Coronary artery (tissue), 2 donors: ENCODE measurements around the gene GABRR1.

Experiments used
- DNase-seq: peaks from one replicate; pipeline ENCODE4 v3.0.0-alpha.2; 2017; ENCODE audit warnings: low spot score
- H3K27ac ChIP-seq, 2 donors: fragments of 200-600 bp; sonication (generic); one replicate each; pipeline ENCODE4 v1.5.1; 2016 to 2019
- H3K4me3 ChIP-seq: fragments of 200-600 bp; sonication (generic); 2 replicates; pipeline ENCODE4 v1.5.1; 2016; ENCODE audit warnings: mild to moderate bottlenecking, moderate library complexity
- CTCF ChIP-seq: fragments of 200-600 bp; sonication (generic); IDR thresholded peaks from one replicate; pipeline ENCODE4 v1.5.1; 2019; ENCODE audit warnings: antibody characterized with exemption

The GABRR1 gene

GRCh38 chr6:89217299-89217910 lies at the start of gene GABRR1:
TSS of gene GABRR1 (minus strand) at chr6:89217358. CDS start at chr6:89217322, 36 bp downstream.
- Histone ChIP-seq H3K4me3 (peak within 1 kb of the TSS; percentile 21), H3K27ac (peak within 1 kb of the TSS in 1 of 2 donors; percentile 2)
- no peak for TF ChIP-seq CTCF
- DNase-seq = no peak

DNA sequence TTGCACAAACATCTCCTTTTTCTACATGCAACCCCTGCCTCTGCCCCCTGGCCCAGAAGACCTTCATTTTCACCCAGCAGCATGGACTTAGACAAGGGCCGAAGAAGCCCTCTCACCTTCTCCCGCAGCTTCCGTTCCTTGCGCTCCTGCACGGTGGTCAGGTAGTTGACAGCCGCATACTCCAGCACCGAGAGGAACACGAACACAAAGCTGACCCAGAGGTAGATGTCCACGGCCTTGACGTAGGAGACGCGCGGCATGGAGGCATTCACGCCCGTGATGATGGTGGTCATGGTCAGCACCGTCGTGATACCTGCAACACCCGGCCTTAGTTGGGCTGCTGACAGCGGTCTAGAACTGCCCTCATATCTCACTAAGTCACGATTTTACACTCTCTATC lies 47.1 kb upstream of the GABRR1 start:
- H3K27ac ChIP-seq = no peak overlapping the region
- peak; percentile 61 for DNase-seq
- no peak for TF ChIP-seq CTCF
- H3K4me3 ChIP-seq = no peak overlapping the region

- Histone ChIP-seq H3K4me3 (no peak overlapping the region), H3K27ac (no peak overlapping the region)
- TF ChIP-seq CTCF = no peak
- peak; percentile 24 for DNase-seq
Observed at GRCh38 chr6:89260832-89261231, 43.7 kb upstream of the GABRR1 start.

DNA sequence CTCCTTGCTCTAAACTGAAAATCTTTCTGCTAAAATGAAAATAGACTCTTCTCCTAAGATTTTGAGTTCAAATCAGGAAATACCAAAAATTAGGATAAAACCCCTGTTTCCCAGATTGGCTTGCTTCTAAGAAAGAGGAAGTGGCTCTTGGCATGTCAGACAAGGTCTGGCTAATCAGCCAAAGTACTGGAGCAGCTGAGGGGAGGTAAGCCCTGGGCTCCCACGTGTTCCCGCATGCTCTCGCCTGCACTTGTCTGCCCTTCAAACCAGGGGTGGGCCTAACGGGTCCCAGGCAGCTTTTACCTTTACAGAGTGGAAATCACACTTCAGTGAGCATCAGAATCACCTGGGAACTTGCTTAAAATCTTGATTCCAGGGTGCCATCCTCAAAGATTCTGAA lies 43.2 kb upstream of the GABRR1 start:
- Histone ChIP-seq H3K27ac (no peak overlapping the region), H3K4me3 (no peak overlapping the region)
- no peak for TF ChIP-seq CTCF
- DNase-seq = peak; percentile 59

DNA sequence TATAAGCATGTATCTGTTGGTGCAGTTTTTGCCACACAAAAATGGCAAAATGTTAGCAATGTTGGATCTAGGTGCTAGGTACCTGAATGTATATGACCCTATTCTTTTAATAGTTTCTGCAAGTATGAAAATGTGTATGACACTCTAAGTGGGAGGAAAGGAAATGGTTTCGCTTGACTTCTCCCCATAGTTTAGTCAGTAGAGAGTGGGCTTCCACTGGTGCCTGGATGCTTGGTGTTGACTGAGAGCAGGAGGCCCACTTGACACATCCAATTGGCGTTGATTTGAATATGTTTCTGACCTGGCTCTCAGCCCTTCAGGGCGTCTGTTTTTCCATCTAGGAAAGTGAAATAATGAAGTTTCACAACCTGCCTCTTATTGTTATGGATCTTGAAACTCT lies 41.8 kb upstream of the GABRR1 start:
- DNase-seq = no peak
- Histone ChIP-seq H3K4me3 (no peak overlapping the region), H3K27ac (no peak overlapping the region)
- no peak for TF ChIP-seq CTCF

- peak; percentile 29 for DNase-seq
- Histone ChIP-seq H3K4me3 (no peak overlapping the region), H3K27ac (no peak overlapping the region)
- TF ChIP-seq CTCF = no peak
Observed at GRCh38 chr6:89257781-89258180, 40.6 kb upstream of the GABRR1 start.

GRCh38 chr6:89257346-89257745 lies 40.2 kb upstream of the GABRR1 start:
- DNase-seq = no peak

More at GRCh38 chr6:89257346-89257745, 40.2 kb upstream of the GABRR1 start:
- Histone ChIP-seq H3K4me3 (no peak overlapping the region), H3K27ac (no peak overlapping the region)
- TF ChIP-seq CTCF = no peak
